Hepatocyte (in vitro differentiated cells): ENCODE measurements around the gene RIC8A.
"Not testable (repeated sequence)": the region's sequence is repeated elsewhere in the genome, so short reads cannot be mapped to it uniquely, and the experiment has no call there.

Source experiments
- CTCF ChIP-seq: fragments of 200-600 bp; sonication (generic); IDR thresholded peaks from 2 replicates; pipeline ENCODE4 v1.5.1; 2016; ENCODE audit warnings: antibody characterized with exemption, mild to moderate bottlenecking; ENCODE audit not compliant: poor library complexity
- EZH2 ChIP-seq: fragments of 200-600 bp; sonication (generic); IDR thresholded peaks from 2 replicates; pipeline ENCODE4 v1.6.1; 2016; ENCODE audit warnings: antibody characterized with exemption, mild to moderate bottlenecking, borderline replicate concordance
- EZH2phosphoT487 ChIP-seq: fragments of 200-600 bp; sonication (generic); IDR thresholded peaks from one replicate; pipeline ENCODE4 v1.6.1; 2018; ENCODE audit warnings: antibody characterized with exemption, mild to moderate bottlenecking, low read depth, moderate library complexity; ENCODE audit not compliant: unreplicated experiment, severe bottlenecking

GRCh38 chr11:191490-192478 lies 15.7 kb upstream of the RIC8A start:
- not testable (repeated sequence) for TF ChIP-seq EZH2phosphoT487, EZH2
- TF ChIP-seq CTCF = peak; percentile 15
